Thyroid gland (tissue), 4 donors: ENCODE measurements around the gene TTI1. TPM values are rescaled to one million over a fixed set of nuclear protein-coding genes. Genes with fewer than 3 reads are reported as not detected.

Experiments
- DNase-seq, 2 donors: peaks; one replicate each; pipeline ENCODE4 v3.0.0-alpha.2; 2019
- H3K27ac ChIP-seq, 3 donors: fragments of 200-600 bp; sonication (generic); 1 replicate in 2 of 3; 2 replicates in 1 of 3; pipeline ENCODE4 v1.5.1; 2016 to 2019; ENCODE audit warnings: mild to moderate bottlenecking in 1 of 3, moderate library complexity in 1 of 3
- H3K27me3 ChIP-seq: fragments of 200-600 bp; sonication (generic); one replicate; pipeline ENCODE4 v1.5.1; 2019
- H3K36me3 ChIP-seq, 2 donors: fragments of 200-600 bp; sonication (generic); one replicate each; pipeline ENCODE4 v1.5.1; 2016 to 2019
- H3K4me1 ChIP-seq, 2 donors: fragments of 200-600 bp; sonication (generic); one replicate each; pipeline ENCODE4 v1.5.1; 2017 to 2019
- H3K4me3 ChIP-seq, 3 donors: fragments of 200-600 bp; sonication (generic); replicated peaks in 1 of 3; 1 replicate in 2 of 3; 2 replicates in 1 of 3; pipeline ENCODE4 v1.5.1; 2016; ENCODE audit warnings: mild to moderate bottlenecking in 1 of 3
- H3K9me3 ChIP-seq: fragments of 200-600 bp; sonication (generic); one replicate; pipeline ENCODE4 v1.5.1; 2017
- CTCF ChIP-seq, 6 experiments: fragments of 200-600 bp in 3 of 6; fragments of 450-650 bp in 3 of 6; sonication (generic) in 3 of 6; IDR thresholded peaks; one replicate each; pipeline ENCODE4 v1.5.1; 2016 to 2019; ENCODE audit warnings: antibody characterized with exemption in 6 of 6, mild to moderate bottlenecking in 2 of 6, inconsistent platforms in 1 of 6, moderate library complexity in 1 of 6
- POLR2A ChIP-seq, 2 donors: fragments of 450-650 bp; IDR thresholded peaks; one replicate each; pipeline ENCODE4 v1.6.1; 2017; ENCODE audit warnings: antibody characterized with exemption in 2 of 2, mild to moderate bottlenecking in 2 of 2, moderate library complexity in 1 of 2
- WGBS, 2 donors: methylation state at CpG; one replicate each; pipeline ENCODE4 v1.1.5; 2017; 5-methylcytosine and 5-hydroxymethylcytosine counted together
- intact Hi-C: fragments of 100-400 bp; cut with DNase I; formaldehyde crosslinking; loops from one replicate; pipeline ENCODE4 v1.15.1; 2023
- total RNA-seq, 4 donors: library from RNA; depleted of rRNA; stranded (reverse); fragments of >200 nt; gene quantifications; one replicate each; pipeline ENCODE4 v1.2.3, GENCODE V29; 2016

Gene TTI1
- total RNA-seq, 4 donors from 2014 or later: 23.0 to 45.0 (median 30.1) TPM

- Histone ChIP-seq H3K9me3 (no peaks in the 10 kb centered on the region), H3K27ac (no peak overlapping the region), H3K4me1 (no peaks in the 10 kb centered on the region), H3K27me3 (no peaks in the 10 kb centered on the region), H3K4me3 (no peak overlapping the region), H3K36me3 (no peaks in the 10 kb centered on the region)
- TF ChIP-seq CTCF (IDR thresholded peaks at IDR 0.05) (no peak), POLR2A (IDR thresholded peaks at IDR 0.05) (no peak)
- DNase-seq: no peak
- intact Hi-C loops: no loop called here
- 78 to 84% methylated on average over 22 to 25 of the region's 25 CpGs for WGBS, 2 donors
Observed at GRCh38 chr20:37939701-37940560, 93.3 kb downstream of the TTI1 start.

DNA sequence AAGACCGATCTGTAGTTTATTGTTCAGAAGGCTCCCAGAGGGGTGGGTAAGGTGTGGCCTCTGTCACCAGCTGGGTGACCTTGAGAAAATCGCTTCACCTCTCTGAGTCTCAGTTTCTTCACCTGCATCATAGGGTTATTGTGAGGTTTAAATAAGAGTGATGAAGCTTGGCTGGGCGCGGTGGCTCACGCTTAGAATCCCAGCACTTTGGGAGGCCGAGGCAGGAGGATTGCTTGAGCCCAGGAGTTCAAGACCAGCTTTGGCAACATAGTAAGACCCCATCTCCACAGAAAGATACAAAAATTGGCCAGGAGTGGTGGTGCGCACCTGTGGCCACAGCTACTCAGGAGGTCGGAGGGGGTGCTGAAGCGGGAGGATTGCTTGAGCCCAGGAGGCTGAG, 94.3 kb downstream of the TTI1 start:
- H3K36me3 ChIP-seq: no peaks in the 10 kb centered on the region
- no peaks in the 10 kb centered on the region for H3K9me3 ChIP-seq
- WGBS, 2 donors: 95 to 97% methylated on average over 9 of the region's 9 CpGs
- H3K27me3 ChIP-seq: no peaks in the 10 kb centered on the region
- no peaks in the 10 kb centered on the region for H3K4me1 ChIP-seq
- no peak overlapping the region for H3K27ac ChIP-seq
- TF ChIP-seq CTCF (IDR thresholded peaks at IDR 0.05) (no peak), POLR2A (IDR thresholded peaks at IDR 0.05) (no peak)
- H3K4me3 ChIP-seq: no peak overlapping the region
- DNase-seq: no peak
- intact Hi-C loops: no loop called here

DNA sequence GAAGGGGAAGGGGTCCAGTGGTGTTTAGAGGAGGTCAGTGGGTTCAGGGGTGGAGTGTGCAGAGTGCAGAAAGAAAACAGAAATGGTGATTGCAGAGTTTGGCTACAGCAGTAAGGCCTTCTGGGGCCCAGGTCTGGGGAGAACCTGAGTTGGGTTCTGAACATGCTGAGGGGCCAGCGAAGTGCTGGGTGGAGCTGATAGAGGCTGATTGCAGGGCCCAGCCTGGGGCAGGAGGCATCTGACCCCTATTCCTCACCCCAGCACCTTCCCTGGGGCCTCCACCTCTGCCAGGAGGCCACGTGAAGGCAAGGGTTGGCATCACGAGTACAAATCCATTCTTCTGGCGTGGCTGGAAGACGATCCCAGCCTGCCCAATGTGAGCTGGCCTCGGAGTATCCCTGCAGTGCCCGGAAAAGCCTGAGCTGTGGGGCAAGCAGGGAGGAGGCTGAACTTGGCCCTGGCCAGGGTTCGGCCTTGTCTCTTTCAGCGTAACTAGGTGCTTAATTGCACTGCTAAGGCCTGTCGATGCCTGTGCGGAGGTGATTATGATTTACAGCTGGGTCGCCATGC, 95.0 kb downstream of the TTI1 start:
- TF ChIP-seq POLR2A (IDR thresholded peaks at IDR 0.05): no peak
- no peaks in the 10 kb centered on the region for H3K27me3 ChIP-seq
- WGBS, 2 donors: 93 to 95% methylated on average over 7 to 8 of the region's 12 CpGs
- H3K4me1 ChIP-seq: no peaks in the 10 kb centered on the region
- H3K4me3 ChIP-seq: no peak overlapping the region
- H3K36me3 ChIP-seq: no peaks in the 10 kb centered on the region
- no peaks in the 10 kb centered on the region for H3K9me3 ChIP-seq
- no peak for DNase-seq
- intact Hi-C loops: no loop called here
- H3K27ac ChIP-seq: no peak overlapping the region

- DNase-seq: no peak
- Histone ChIP-seq H3K27me3 (no peaks in the 10 kb centered on the region), H3K27ac (no peak overlapping the region), H3K4me1 (no peaks in the 10 kb centered on the region), H3K36me3 (no peaks in the 10 kb centered on the region), H3K9me3 (no peaks in the 10 kb centered on the region), H3K4me3 (no peak overlapping the region)
- intact Hi-C loops: no loop called here
- 88 to 93% methylated on average over 4 of the region's 4 CpGs for WGBS, 2 donors
- TF ChIP-seq CTCF (IDR thresholded peaks at IDR 0.05) (no peak), POLR2A (IDR thresholded peaks at IDR 0.05) (no peak)
Observed at GRCh38 chr20:37937686-37938085, 95.6 kb downstream of the TTI1 start.

- no peak for DNase-seq
- H3K27me3 ChIP-seq: no peaks in the 10 kb centered on the region
- no peaks in the 10 kb centered on the region for H3K9me3 ChIP-seq
- no peaks in the 10 kb centered on the region for H3K4me1 ChIP-seq
- TF ChIP-seq CTCF (IDR thresholded peaks at IDR 0.05) (no peak), POLR2A (IDR thresholded peaks at IDR 0.05) (no peak)
- WGBS, 2 donors: 89 to 90% methylated on average over 8 of the region's 8 CpGs
- H3K4me3 ChIP-seq: no peak overlapping the region
- no peak overlapping the region for H3K27ac ChIP-seq
- intact Hi-C loops: no loop called here
- H3K36me3 ChIP-seq: no peaks in the 10 kb centered on the region
Observed at GRCh38 chr20:37936451-37936850, 96.8 kb downstream of the TTI1 start.
